ENCODE measurements around the gene AOPEP.

The AOPEP gene

DNA sequence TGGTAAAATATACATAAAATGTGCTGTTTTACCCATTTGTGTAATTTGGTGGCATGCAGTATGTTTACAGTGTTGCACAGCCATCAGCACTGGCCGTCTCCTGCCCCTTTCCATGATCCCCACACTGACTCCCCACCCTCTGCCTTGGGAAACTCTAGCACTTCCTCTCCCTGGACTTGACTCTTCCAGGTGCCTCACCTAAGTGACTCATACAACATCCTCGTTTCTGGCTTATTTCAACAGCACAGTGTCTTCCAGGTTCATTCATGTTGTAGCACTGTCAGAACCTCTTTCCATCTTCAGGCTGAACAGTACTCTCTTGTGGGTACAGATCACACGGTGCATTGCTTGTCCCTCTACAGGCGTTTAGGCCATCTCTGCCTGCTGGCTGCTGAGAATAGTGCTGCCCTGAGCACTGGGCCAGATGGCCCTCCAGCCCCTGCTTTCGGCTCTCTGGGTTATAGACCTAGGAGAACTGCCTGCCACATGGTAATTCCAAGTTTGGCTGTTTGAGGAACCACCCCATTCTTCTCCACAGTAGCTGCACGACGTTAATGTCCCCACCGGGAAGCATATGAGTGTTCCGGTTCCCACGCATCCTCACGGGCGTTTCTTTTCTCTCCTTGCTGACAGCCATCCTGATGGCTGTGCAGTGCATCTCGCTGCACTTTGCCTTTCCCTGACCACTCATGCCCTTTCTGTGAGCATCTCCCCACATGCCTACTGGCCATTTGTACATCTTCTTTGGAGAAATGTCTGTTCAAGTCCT lies 379.2 kb downstream of the AOPEP start:
- no peak for DNase-seq

DNA sequence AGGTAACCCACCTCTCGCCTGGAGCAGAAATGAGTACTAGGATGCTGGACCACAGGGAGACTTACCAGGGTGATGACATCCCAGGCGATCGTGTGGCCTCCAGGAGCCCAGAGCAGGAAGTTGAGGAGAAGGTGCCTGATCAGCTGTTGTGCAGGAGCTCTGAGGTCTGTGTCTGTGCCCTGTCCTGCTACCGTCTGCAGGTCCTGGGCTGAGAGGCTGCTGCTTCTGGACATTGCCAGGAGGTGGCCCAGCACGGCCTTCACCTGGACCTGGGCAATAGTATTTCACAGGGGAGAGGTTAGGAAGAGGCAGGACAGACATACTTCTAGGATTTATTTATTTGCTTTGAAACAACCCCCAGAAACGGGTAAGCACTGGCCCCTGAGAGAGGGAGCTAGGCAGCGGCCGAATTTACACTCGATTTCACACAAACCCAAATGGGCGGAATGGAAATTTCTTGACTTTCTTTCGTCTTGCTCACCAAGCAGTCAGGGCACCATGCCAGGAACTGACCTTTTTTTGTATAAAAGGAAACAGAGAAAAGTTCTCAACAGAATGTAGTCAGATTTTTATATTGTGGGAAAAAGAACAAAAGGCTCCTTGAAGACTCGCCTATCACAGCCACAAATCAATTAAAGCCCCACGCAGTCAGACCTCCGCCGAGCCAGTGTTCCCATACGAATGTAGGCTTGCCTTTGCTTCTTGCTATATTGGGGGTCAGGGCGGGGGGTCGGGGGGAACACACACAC lies 380.7 kb downstream of the AOPEP start:
- no peak for DNase-seq

DNA sequence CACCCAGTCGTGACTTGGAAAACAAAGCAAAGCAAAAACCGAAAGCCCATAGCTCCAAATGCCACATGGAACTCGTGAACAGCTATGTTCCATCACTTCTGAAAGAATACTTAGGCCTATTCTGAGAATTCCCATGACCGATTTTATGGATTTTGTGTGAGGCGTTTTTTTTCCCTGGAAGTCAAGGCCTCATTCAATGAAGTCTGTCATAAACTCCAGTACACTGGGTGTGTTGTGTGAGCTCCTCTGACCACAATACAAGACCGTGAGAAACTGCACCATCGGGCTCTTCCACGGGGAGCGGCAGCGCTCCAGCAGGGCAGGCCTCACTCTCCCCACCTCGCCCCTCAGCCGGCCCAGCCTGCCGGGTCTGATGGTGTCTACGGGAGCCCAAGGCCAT lies 381.5 kb downstream of the AOPEP start:
- DNase-seq = no peak

DNA sequence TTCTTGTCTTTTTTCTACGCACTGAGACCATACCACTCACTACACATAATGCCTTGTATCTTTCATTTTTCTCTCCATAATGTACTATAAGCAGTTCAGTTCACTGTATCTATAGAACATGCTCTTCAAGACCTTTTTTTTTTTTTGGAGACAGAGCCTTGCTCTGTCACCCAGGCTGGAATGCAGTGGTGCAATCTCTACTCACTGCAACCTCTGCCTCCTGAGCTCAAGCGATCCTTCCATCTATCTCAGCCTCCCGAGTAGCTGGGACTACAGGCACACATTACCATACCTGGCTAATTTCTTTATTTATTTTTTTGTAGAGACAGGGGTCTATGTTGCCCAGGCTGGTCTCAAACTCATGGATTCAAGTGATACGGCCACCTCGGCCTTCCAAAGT lies 382.3 kb downstream of the AOPEP start:
- DNase-seq = no peak

DNA sequence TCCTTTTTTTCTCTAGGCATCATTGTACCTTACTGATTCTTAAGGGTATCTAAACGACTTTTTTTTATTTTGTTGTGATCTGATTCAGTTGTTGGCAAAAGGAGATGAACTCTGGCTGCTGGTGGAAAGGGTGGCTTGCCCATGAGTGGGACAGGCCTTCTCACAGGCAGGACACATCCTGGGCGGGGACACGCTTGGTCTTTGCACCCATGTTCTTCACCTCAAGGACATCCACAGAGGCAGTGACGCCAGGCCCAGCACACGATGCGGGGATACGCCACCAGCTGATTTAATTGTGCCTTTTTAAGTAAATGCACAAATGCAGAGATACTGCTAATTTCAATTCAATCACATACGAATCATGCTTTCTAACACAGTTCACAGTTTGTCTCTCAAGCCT lies 383.0 kb downstream of the AOPEP start:
- no peak for DNase-seq

DNA sequence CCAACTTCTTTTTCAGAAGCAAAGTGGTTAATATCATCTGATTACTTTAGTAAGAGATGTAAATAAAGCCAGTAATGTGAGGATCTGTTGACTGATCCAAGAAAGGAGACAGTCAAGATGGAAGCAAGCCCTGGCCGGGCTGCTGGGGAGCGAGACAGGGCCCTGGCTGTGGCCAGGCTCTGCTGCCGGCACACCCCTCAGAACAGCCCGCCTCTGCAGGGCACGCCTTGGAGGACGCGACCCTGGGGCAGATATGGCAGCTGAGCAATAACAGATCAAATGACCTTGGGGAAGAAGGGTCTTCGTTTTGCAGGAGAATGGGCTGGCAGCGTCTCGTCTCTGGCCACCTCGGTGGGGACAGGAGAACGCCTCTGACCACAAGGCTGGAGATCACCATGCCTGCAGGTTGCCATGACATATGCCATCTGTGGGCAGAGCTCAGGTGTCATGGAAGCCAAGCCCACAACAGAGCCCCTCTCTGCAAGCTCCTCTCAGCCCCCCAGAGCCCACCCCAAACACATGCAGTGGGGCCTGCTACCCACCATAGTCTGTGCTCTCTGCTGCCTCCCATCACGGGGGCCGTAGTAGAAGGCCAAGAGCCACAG lies 384.5 kb downstream of the AOPEP start:
- DNase-seq = no peak

DNA sequence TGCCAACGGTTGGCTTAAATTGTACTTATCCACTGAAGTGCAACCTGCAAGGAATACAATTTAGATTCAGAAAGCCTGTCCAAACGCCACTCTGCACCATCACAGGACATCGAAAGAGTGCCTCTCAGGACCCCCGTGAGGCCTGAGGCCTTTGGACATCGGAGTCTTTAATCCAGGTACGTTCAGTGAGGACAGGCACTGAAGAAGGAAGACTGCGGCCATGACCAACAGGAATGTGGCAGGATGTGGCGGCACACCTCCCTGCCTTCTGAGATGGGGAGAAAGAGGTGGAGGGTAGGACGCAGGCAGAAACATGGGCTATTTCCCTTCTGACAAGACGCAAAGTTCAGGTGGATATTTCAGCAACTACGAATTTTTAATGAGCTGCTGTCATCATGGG lies 385.2 kb downstream of the AOPEP start:
- DNase-seq = no peak

DNA sequence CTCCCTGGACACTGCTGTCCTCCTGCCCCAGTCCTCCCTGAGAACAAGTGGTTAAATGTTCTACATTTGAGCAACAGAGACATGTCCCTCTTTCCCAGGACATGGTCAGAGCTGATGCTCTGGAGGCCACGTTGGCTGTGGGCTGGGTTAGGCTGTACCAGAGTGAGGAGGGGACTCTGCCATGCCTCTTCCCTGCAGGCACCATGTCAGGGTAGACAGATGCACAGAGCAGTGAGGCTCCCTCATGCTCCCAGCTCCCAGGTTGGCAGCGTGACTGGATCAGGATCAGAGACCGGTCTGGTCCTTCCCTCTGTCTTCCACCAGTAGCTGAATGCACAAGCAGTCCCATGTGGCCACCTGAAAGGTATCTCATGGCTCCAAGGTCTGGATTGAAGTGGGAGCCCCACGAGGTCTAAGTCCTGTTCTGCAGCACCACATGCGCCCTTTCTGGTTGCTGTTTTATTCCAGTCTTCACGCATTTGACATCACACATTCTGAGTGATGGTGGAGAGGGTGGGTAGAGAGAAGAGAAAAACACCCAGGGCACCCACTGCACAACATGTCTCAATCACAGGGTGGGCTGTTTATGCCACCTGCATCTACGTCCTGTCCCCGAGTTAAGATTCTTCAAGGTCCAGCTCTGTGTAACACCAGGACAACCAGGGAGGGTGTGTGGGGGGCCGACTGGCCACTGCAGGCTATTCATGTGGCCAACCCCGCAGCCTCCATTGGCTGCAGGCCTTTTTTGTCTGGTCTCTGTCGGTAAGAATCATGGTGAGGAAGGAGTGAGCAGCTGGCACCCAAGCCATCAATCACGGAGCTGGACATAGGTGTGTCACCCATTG lies 386.2 kb downstream of the AOPEP start:
- DNase-seq = no peak

DNA sequence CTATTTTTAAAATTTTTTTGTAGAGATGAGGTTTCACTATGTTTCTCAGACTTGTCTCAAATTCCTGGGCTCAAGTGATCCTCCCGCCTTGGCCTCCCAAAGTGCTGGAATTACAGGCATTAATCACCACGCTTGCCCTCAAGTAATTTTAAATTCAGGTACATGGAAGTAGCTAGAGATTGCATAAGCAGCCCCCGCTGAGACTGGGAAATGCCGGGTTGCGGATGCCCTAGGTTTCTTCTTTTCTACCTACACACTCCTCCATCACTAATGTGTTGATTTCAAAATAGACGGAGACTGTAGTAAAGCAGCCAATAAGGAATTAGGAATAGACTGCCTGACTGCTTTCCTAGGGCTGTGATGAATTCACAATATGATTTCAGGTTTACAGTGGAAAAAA lies 388.6 kb downstream of the AOPEP start:
- DNase-seq = no peak

DNA sequence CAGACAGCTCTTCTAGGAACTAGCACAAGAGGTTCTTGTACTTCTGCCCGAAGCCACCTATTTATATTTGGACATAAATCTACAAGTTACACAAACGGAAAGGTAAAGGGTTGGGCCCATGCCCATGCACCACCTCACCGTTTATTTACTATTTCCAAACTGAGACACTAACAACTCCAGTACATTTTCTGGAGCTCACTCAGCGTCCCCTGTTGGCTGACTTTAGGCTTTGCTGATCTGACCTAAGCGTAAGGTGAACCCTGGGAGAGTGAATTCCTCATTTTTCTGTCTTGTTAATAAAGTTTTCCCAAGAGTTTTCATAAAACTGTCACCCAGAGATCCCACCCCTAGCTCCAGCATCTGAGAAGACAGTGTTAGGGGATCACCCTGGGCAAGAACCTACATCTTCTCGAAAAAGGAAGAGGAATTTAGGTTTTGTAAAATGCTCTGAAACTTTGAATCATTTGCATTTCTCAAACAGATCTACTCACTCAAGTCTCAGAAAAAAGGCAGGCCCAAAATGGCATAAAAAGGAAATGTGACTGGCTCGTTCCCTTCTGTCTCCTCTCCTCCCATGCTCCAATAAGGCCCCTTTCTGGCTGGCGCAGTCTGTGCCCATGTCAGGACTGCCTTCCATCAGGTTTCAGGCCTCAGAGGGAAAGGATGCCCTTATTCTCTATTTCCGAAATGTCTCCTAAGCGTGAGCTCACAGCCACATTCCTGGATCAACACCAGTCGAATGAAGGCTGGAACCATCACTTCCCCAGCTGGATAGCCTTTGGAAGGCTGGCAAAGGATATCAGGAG lies 389.7 kb downstream of the AOPEP start:
- no peak for DNase-seq

DNA sequence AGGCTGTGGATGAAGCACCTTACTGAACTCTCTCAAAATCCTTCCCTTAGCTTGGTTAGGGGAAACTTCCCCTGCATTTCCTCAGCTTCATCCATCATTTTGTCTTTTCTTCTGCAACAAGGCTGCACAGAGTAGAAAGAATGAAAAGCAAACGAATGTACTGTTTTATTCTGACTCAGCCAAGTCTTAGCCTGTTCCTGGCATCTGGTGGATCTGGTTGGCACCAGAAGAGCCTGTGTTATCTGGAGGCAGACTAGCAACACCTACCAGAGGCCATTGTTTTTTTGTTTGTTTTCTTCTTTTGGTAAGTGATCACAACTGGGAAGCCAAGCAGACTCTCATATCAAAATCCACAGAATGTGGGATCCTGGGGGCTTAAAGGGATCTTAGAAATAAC lies 390.3 kb downstream of the AOPEP start:
- no peak for DNase-seq

DNA sequence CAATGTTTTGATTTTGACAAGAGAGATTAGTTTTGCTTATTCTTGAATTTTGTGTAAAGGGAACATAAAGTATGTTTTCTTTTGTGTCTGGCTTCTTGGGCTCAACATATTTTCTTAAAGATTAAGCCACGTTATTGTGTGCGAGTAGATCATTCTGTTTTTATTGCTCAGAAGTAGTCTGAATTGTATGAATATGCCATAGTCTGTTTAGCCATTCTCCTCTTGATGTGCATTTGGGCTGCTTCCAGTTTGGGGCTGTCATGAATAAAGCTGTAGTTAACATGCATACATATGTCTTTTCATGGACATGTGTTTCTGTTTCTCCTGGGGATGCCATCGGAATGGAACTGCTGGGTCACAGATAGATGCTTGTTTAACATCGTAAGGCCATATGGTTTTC lies 392.1 kb downstream of the AOPEP start:
- DNase-seq = no peak

DNA sequence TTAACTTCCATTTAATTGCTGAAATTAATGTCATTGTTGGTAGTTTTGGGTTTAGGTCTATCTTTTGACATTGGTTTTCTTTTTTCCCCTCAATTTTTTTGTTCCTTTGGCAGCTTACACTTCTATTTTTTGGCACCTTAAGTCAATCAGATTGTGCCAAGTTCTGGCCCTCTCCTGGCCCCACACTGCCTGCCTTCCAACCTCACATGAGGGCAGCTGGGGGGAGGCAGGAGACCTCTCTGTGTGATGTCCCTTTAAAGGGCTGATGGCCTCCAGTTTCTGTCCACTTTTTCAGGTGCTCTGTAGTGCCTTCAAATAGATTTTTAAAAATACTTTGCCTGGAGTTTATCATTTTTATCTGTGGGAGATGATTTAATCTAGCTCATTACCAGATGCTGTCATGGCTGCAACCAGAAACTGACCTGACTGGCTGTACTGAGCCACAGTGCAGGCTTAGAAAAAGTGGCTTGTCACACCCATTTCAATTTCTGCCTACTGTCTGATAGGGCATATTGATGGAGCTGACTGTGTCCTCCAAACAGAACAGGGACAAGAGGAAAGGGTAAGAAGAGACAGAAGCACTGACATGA lies 394.4 kb downstream of the AOPEP start:
- no peak for DNase-seq

DNA sequence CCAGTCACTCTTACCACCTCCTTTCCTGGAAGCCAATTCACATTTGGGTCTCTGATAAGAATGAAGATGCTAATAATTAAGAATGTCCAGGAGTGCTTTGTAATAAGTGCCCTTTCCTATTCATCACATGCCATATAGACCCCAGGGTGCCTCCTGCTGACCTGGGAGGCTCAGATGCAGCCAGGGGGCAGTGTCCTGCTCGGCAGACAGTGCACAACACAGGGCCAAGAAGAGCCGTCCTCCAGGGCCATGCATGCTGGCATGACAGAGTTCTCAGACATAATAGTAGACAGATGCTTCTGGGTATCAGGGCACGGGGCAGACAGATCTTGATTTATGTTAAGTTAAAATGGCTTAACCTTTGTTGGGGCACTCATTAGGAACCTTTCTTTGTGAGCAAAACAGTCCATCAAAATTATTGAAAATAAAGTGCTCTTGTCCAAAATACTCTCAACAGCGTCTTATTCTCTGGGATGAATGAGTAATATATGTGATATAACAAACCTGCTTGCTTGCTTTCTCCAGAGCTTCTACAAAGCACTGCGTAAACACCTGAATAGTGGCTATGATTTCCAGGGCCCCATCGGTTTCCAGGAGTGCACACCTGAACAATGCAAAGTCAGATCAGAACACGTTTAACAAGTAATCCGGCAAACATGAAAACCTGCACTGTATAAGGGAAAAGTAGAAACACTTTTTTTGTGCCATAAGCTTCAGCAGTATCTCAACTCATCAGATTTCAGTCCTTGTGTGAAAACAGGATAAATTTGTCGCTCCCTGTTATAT lies 398.3 kb downstream of the AOPEP start:
- no peak for DNase-seq

DNA sequence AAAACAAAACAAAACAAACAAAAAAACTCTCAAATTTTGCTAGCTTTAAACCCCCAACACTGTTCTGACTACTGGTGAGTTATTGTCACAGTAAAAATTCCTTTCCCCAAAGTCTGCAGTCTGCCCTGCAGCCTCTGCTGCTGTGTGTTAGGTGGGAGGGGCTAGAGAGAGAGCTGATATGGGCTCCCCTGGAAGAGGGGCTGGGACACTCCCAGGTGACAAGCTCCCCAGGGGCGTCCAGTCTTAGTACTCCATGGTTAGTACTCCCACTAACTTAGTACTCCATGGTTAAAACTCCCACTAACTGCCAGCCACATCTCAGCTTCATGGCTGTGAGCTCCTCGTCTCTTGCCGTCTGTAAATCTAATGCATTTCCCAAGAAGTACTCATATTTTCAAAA lies 399.2 kb downstream of the AOPEP start:
- no peak for DNase-seq

DNA sequence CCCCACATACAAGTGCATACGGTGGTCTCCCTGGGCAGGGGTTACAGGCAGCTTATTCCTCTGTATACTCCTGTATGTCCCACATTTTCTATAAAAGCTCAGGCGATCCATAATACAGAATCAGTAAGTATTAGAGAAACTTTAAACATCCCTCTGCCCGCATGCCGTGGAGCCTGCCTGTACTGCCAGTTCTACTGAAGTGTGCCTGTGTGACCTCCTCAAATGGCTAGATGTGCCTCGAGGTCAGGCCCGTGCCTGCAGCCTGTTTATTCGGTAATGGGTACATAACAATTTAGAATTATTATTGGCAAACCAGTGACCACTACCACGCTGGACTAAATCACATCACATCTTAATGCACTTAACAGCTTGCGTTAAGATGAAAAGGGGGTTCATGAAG lies 400.2 kb downstream of the AOPEP start:
- DNase-seq = no peak

DNA sequence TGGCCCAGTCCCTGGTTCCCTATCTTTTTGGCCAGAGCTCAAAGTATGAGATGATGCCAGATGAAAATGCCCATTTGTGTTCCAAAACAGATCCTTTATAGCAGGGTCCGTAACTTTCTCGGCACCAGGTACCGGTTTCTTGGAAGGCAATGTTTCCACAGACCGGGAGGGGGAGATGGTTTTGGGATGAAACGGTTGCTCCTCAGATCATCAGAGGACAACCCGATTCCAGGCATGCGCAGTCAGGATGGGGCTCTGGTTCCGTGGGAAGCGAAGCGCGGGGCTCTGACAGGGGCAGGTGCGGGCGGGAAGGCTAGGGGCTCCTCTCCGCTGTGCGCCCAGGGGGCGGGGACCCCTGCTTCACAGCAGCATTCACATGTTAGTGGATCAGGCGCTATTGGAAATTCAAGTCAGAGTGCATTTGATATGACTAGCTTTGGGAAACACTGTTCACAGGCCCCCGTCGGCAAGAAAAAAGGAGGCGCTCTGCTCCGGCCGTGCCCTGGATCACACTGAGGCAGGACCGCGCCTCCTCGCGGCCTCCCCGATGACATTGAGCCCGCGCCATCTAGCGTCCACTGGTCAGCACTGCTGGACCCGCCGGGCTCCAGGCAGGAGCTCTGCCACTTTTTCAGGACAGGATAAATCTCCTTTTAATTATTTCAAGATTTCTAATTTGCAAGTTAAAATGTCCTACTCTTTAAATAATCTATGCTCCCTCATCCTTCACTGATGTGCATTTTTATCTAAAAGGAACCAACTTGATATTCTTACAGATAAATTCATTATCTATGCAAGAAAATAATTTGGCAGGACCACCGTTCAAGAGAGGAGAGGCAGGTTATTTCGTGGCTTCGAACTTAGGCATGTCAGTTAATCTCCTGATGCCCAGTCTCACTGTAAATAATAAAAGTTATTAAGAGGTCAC lies 401.0 kb downstream of the AOPEP start:
- no peak for DNase-seq

DNA sequence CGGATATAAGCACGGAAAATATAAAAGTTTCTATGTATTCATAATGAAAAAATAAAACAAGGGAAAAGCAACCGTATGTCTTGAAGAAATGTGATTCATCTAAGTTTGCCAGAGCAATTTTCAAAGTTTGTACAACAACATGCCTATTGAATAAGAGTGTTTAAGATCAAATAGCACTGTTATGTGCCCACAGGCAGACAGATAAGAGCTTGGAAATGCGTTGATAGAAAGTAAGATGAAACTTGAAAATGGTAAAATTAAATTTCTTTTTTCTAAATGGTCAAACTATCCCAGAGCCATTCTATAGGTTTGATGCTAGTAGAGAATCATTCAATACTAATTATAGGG lies 401.7 kb downstream of the AOPEP start:
- no peak for DNase-seq

DNA sequence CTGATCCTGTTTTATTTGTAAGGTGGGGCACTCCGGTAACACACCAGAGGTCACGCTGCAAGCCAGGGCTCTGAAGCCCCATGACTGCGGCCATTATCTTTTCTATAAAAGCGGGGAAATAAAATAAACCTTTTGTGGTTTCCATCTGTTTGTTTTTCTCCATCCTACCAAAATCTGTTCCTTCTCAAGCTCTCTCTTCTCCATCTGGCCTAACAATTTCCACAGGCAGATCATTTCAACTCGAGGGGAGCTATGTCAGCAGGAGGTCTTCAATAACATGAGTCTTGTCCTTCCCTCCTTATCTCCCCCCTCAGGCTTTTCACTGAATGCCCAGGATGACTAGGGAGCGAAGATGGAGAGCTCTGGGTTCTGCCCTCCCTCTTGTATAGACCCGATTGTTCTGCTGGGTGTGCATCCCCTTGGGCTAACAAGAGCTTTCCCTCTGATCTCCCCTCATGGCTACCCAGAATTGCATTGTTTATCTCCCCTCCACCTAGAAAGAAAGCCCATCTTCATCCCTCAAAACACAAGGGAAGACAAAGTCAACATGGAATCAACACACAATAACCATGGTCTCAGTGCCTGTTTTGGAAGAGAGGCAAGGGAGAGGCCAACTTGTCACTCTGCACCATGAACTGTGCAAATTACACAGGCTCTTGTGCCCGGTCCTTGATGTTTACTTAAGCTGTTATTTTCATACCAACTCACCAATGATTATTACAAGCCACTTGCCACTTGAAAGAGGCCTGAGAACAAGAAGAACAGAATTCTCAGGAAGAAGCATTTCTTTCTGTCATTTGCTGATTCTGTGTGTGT lies 403.2 kb downstream of the AOPEP start:
- no peak for DNase-seq
